NK-92 (cell line): ENCODE measurements around the gene ETS1.
"Not testable (repeated sequence)": the region's sequence is repeated elsewhere in the genome, so short reads cannot be mapped to it uniquely, and the experiment has no call there.

Experiments
- DNase-seq: peaks from one replicate; lab custom pipeline; 2025; ENCODE audit not compliant: unreplicated experiment; lab: John Stamatoyannopoulos, UW

The ETS1 gene

DNA sequence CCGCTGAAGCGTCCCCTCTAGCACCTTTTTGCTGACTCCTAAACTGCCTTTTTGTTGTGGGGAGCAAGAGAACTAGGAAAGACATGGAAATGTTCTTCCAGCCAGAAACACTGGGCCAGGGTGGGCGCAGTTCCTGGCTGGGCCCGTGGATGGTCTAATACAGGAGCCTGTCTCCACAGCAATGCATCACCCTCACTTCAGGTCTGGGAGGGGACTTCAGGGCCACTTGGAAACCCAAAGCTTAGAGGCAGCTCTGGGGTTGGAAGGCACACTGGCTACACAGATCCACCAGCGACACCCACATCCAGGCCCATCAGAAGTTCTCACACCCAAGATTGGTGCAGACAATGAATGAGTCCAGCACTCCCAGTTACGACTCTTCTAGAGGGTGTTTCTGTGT lies 120.3 kb downstream of the ETS1 start:
- DNase-seq, result no peak

DNA sequence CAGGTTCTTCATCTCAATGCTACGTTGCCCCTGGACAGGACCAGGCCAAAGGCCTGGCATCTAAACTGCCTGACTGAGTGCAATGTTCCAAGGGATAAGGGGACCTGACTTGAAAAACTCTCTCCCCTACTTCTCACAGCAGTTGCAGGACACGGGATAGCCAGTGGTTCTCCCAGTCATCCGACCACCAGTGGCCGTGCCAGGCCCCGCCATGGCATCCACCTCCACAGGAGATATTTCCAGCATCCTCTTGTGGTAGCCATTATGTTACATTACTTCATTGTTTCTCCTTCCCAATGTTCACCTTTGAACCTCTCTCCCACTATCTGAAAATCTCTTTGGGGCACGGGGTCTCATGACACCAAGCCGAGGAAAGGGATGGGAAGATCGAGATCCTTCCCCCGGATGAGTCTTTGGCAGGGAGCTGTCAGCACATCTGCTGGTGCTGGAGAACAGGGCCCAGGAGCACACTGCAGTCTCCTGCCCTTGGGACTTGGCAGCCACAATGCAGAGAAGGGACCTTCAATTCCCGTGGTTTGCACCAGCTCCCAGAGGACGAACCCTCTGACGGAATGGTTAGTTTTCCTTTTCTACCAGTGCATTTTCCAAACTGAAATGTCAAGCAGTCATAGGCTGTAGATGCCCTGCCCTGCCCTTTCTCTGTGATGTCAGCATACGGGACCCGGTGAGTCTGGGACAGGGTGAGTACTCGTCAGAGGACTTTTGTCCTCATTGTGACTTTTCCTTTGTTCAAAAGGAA lies 121.2 kb downstream of the ETS1 start:
- DNase-seq, result no peak

DNA sequence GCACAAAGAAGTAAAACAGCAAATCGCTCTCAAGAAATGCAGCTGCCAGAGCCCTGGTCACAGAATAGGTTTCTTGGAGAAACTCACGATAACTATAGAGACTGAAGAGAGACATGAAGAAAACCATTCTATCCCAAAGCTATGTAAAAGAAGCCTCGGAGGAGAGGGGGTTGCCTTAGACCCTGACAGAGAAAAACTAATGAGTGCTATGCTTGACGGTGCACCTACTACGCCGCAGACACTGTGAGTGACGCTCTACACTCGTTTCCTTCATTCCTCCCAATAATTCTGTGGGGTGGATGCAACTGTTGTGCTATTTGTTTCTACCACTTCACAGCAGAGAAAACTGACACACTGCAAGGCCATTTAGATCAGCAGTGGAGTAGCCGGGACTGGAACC lies 121.8 kb downstream of the ETS1 start:
- DNase-seq, result no peak

DNA sequence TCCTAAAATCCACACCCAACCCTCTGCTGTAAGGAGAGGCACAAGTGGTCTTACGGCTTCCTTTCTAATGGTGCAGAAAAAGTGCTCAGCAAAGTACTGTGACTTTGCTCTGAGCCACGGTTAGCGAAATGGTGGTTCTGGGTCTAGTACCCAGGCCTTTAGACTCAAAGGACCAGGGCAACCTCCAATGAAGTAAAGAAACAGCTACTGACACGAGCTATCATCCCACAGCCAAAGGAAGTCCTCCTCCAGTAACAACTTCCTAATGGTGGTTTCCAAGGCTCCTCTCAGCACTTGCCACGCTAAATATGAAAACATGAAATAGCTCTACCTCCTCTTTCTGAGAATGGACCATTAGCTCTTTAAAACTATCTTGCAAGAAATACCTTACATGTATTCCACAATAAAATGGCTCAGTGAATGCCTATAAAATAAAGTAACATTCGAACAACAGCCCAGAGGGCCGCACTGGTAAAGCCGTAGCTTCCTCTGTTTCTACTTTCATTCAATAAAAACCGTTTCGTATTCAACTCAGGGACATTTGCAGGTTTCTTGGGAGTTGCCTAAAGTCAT lies 122.4 kb downstream of the ETS1 start:
- DNase-seq, result no peak

DNA sequence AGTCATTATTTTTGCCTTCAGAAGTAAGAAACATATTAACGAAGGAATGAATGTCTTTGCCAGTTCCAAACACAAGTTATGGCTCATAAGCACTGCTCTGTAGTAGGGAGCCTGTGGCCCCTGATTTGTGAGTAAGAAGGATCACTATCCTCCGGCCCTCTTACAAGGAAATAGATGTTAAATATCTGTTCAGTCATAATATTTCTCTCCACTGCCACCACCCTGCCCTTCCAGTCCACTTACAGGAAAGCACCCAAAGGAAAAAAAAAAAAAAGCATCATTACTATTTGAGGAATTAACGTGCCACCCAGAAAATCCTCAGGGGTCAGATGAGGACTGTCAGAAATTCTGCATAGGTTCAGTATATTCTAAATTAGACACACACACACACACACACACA lies 123.4 kb downstream of the ETS1 start:
- no peak for DNase-seq

DNA sequence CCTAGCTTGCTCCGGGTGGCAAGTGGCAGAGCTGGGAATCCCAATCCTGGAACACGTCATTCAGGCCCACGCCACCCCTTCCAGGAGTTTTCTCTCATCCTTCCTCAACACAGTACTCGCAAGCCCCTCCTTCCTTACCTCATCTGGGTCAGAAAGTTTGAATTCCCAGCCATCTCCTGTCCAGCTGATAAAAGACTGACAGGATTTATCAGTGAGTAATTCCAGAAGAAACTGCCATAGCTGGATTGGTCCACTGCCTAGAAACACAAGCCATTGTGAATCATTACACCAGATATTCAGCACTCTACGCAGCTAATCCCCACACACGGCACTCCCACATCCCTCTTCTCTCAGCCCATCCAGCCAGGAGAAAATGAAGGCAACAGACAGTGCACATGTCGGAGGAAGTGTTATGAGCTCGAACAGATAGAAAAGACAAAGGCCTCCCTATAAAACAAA lies 124.0 kb downstream of the ETS1 start:
- DNase-seq, result no peak

DNA sequence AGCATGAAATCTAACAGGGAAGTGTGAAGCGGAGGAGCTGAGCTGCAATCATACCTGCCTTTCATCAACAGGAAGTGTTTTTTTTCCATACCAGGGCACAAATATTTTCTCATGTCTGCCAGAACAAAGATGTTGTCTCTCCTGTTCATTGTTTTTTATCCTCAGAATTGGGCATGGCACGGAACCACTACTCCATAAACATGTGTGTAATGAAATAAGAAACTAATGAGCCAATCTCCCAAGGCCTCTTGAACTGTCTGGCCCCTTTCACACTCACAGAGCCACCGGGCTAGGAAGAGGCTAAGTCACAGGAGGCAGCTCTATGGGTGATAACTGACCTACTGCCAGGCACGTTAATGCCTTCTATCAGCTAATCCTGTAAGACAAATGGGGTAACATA lies 124.4 kb downstream of the ETS1 start:
- no peak for DNase-seq

DNA sequence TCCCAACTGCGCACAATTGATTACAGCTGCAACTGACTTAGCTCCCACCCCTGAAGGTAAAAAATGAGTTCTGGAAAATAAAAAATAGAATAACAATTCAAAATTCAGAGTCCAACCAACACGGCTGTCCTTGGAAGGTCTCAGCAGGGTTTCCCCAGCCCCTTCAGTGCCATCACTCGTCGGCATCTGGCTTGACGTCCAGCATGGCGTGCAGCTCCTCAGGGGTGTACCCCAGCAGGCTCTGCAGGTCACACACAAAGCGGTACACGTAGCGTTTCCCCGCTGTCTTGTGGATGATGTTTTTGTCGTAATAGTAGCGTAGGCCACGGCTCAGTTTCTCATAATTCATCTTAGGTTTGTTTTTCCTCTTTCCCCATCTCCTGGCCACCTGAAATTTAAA lies 125.2 kb downstream of the ETS1 start:
- no peak for DNase-seq

DNA sequence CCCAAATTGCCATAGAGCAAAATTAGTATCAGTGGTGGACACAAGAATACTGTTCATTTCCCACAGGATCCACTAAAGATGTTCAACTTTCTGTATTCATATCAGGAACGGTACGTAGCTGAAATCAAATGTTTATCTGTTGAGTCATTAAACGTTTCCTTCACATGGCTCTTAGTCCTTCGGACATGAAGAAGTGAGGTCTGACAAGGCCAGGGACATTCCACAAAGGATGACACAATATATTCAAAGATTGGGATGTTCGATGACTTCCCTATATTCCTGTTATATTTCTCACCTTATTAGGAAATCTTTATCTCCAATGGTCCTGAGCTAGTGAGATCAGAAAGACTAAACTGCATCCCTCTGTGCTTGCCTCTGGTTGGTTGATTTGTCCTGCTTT lies 129.0 kb downstream of the ETS1 start:
- DNase-seq, result no peak

DNA sequence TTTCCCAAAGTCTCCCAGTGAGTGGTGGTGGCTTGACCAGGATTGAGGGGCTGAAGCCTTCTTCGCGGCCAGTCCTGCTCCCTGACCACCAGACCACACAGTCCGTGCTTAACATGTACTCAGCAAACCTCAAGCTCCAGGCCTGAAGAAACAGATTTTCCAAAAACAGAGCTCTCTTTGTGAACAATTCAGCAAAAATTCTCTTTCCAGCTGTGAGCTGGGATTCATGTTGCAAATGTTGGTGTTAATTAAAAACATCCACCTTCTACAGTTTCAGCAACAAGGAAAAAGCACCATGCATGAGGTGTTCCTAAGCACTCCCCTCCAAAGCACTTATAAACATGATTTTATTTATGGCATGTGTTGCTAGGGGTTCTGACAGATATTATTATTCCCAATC lies 129.5 kb downstream of the ETS1 start:
- no peak for DNase-seq

DNA sequence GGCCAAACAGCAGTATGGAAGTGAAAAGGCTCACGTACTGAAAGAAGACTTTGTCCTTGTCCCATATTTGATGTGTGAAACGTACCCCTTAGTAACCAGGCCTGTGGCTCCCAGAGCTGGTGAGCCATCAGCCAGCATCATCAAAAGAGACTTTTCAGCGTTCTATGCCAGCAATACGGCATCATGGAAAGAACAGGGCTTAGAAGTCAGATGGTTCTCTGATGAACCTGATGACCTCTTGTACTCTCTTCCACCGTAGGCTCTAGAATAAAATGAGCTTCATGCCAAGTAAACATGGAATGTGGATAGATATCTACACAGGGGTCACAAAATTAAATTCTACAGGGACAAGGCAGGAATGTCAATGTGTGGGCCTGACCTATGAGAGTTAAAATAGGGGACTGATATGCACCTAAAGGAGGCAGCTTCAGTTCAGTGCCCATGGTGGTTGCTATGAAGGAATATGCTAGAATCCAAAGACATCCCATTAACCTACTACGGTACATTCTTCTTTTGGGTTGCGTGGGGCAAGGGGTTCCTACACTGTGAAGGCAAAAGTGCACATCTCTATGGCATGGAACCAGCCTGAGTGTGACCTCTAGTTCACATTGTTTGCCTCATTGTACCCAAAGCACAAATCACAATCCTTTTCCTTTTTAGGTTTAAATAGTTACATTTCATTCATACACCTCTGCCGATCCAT lies 130.6 kb downstream of the ETS1 start:
- DNase-seq, result no peak

DNA sequence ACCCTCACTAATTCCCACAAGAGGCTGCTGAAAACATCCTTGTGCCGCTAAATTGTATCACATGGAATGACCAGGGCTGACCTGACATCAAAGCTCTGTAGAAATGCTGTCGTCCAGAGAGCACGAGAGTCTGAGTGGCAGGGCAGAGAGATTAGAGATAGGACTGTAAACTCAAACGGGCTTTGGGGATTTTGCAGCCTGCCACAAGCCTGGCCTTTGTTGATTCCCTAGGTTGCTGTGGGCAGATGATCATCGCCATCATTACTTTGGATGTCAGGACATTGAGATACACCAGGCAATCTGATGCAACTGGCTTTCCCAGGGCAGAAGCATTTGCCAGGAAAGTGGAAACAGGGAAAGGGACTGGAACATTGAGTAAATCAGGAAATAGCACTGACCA lies 131.6 kb downstream of the ETS1 start:
- no peak for DNase-seq

DNA sequence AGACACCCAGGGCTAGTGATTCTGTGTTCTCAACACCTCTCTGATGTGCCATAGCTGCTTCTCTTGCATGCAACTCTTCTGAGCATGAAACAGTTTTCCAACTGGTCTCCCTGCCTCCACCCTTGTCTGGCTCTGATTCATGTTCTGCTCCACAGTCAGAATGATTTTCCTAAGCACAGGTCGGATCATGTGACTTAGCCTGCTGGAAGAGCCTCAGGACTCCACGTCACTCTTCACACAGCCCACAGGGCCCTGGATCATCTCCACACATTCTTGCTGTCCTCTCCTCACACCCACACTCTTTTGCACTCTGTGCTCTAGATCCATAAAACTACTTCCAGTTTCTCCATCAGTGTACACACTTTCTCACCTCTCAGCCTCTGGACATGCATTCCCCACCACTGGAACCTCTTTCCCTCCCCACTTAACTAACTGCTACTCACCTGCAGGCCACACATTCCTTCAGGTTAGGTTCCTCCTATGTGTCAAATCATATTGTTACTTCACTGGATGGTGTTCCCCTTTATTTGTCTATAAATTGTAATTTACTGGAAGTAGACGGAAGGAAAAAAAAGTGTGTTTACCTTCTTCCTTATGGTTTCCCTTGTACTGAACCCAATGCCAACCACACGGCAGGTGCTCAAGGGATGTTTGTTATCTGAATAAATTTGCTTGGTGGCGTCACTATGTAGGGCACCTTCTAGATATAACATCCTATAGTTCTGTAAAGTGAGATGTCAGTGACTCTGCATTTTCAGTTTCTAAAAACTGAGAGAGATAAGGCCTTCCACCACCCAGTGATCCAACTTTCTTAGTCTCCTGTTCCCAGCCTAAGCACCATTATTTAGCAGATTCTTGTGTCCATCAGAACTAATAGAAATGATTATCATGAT lies 133.7 kb downstream of the ETS1 start:
- DNase-seq, result no peak

DNA sequence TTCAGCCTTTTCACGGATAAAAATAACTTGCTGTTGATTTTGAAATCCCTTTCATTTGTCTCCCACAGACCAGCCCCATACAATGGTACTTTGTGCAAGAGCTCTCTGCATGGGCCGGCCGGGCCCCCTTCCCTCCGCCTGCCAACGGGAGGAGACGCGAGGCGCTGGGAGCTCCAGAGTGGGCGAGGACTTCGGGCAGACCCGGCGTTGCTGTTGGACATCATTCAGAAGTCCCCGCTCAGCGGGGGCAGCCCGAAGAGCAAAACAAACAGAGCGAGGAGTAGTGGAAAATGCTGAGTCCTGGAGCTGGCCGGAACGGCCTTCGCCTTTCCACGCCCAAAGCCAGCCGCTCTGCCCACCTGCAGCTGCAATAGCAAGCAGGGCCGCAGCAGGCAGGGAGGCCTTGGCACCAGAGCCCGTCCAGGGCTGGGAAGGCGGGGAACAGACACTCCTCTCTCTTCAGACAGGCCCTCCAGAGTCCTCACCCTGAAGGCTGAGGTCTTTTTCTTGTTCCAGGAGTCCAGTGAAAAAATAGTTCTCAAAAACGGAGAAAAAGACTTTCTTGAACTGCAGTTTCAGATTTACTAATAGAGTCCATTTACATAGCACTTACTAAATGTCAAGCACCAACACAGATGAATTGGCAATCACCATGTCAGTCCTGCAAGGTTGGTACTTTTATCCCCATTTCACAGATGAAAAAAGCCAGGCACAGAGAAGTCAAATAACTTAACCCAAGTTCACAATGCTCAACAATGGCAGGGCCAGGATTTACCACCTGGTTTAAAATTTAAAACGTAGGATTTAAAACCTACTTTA lies 135.5 kb downstream of the ETS1 start:
- no peak for DNase-seq

DNA sequence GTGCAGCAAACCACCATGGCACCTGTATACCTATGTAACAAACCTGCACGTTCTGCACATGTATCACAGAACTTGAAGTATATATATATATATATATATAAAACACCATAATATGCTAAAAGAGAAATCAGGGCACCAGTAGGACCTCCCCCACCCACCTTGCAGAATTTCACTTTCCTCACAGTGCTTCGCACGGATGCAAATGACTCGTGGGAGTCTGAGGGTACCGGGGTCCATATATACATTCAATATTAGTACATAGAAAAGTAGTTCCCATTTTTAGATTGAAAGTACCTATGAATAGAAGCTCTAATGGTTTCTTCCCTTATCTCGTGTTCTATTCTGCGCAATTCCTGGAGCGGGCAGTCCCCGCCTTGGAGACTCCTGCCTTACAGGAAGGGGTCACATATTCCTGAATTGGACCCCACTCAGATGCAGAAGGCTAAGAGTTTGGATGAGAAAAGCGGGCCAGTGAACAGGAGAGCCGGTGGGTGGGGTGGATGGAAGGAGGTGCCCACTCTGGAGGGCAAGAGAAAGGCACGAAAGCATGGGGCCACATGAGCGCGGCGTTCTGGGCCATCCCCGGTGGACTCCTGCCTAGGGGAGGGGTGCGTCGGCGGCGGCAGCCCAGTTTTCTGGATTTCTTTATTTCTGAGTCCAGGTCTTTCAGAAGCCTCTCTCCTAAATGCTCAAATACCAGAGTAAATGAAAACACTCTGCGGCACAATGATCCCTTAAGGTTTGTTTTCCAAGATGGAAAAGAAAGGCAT lies 136.3 kb downstream of the ETS1 start:
- no peak for DNase-seq

DNA sequence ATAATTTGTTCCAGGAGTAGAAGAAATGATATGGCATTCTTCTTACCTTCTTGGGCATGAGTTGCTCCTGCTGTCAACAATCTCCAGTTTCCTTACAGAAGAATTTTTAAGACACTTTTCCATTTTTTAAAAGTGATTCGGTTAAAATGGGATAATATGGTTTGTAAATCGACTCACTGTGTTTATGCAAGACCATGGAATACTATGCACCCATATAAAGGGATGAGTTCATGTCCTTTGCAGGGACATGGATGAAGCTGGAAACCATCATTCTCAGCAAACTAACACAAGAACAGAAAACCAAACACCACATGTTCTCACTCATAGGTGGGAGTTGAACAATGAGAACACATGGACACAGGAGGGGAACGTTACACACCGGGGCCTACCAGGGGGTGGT lies 136.9 kb downstream of the ETS1 start:
- not testable (repeated sequence) for DNase-seq

DNA sequence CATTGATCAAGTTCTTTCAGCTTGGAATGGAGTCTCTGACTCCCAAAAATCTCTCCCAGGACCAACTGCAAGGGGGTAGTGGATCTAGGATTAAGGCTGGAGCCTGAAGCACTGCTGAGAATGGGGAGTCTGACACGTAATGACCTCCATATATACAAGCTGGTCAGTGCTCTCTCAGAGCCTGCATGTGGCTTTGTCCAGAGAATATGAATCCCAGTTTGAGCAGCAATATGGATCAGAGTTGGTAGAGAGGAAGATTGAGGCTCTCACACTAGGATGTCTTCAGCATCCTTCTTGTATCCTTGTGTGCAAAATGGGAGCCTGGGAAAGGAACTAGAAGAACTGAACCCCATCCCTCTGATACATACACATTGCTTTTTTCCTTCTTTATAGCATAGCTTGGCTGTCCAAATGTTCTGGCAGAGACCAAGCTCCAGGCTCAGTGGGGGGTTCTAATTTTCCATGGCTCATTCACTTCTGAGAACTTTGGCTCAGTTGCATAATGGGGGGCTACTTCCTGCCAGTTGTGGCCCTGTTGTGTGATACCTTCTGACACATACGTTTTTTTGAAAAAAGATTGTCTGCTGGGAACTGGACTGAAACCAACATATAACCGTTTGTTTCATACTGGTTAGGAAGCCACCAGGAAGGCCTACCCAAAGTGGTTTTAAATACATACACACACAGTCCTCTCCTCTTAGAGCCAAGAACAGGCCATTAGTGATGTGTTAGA lies 138.2 kb downstream of the ETS1 start:
- no peak for DNase-seq

DNA sequence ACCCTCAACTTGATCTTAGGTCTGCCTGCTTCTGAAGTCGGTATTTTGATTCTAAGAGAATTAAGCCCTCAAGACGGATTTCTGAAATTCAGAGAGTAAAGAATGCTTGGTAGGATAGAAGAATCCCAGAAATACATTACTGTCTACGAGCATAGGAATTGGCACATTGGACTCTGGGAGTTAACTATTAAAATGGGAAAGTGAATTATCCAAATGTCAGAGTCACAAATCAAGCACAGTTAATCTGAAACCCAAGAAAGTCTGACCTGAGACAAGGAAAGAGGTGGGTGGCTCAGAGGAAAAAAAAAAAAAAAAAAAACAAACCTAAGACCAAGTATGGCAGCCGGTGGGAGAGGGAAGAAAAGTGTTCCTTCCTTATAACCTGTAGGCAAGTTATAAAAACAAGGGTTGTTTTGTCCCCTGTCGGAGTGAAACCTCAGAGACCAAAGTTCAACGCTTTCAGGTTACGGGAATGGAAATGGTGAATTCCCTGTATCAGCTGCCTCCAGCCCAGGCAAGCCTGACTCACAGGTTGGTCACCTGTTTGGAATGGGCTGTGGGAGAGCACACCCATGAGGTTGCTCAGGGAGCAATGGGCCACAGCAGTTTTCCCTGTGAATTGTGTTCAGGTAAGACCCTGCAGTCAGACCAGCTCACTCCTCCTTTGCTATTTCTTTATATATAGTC lies 139.0 kb downstream of the ETS1 start:
- no peak for DNase-seq

DNA sequence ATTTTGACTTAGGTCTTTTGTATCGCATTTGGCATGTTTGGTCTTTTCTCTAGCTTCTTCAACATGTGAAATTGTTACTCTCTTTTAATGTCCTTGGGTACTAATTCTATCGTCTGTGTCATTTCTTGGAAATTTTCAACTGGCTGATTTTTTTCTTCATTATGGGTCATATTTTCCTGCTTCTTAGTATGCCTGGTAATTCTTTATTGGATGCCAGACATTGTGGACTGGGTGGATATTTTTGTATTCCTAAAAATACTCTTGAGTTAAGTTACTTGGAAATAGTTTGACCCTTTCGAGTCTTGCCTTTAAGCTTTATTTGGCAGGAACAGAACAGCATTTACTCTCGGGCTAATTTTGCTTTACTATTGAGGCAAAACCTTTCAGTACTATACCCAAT lies 140.1 kb downstream of the ETS1 start:
- no peak for DNase-seq
